Measurements from ENCODE around the gene GABRD. TPM values are rescaled to one million over a fixed set of nuclear protein-coding genes. Genes with fewer than 3 reads are reported as not detected.

Gene GABRD
- polyA plus RNA-seq, 1 donor, result 1.1 TPM

GRCh38 chr1:2018217-2019171 lies 651 bp upstream of the GABRD start:
- no peak for DNase-seq

- DNase-seq, result no peak
Measured at GRCh38 chr1:2019571-2020309, 595 bp downstream of the GABRD start.

- DNase-seq, result no peak
Measured at GRCh38 chr1:2020310-2020655, 1.1 kb downstream of the GABRD start.

- no peak for DNase-seq
Measured at GRCh38 chr1:2021550-2021949, 2.4 kb downstream of the GABRD start.

GRCh38 chr1:2022063-2022770 lies 3.1 kb downstream of the GABRD start:
- DNase-seq, result no peak

- DNase-seq, result no peak
Measured at GRCh38 chr1:2023187-2023586, 4.0 kb downstream of the GABRD start.

GRCh38 chr1:2024451-2024850 lies 5.3 kb downstream of the GABRD start:
- DNase-seq, result no peak

GRCh38 chr1:2024887-2025286 lies 5.7 kb downstream of the GABRD start:
- DNase-seq, result no peak

GRCh38 chr1:2025491-2025981 lies 6.4 kb downstream of the GABRD start:
- peak; percentile 65 for DNase-seq

- no peak for DNase-seq
Measured at GRCh38 chr1:2027961-2028583, 8.9 kb downstream of the GABRD start.

- no peak for DNase-seq
Measured at GRCh38 chr1:2028870-2029560, 9.9 kb downstream of the GABRD start.

GRCh38 chr1:2029561-2029960 lies 10.4 kb downstream of the GABRD start:
- no peak for DNase-seq

- no peak for DNase-seq
Measured at GRCh38 chr1:2030076-2030871, 11.1 kb downstream of the GABRD start.

GRCh38 chr1:2031546-2032540 lies 12.7 kb downstream of the GABRD start:
- no peak for DNase-seq

- no peak for DNase-seq
Measured at GRCh38 chr1:2032737-2033136, 13.6 kb downstream of the GABRD start.

- DNase-seq, result no peak
Measured at GRCh38 chr1:2033165-2033564, 14.0 kb downstream of the GABRD start.

- no peak for DNase-seq
Measured at GRCh38 chr1:2036287-2036686, 17.1 kb downstream of the GABRD start.

- DNase-seq, result no peak
Measured at GRCh38 chr1:2037314-2037979, 18.3 kb downstream of the GABRD start.

GRCh38 chr1:2038229-2038628 lies 19.1 kb downstream of the GABRD start:
- DNase-seq, result no peak
